ENCODE results near the gene DGKI.

The DGKI gene

DNA sequence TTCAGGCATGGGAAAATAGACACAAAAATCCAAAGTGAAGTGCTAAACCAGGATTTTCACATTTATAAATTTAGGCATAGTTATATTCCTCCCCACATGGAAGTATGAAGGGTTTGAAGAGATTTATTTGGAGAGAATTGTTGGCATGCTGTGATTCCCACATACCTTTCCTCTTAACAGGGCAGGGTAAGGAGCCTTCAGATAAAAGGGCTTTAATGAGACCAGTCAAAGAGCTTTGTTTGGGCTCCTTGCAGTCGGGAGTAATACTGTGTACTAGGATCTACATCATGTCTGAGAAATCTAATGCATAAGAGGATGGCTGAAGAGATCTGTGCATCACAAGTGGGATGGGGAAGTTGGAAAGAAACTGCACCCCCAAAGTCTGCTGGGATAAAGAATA is 362.4 kb downstream of the DGKI start:
- Mint-ChIP-seq H3K9me3 (peaks cover 2% of the 10 kb centered on the region), H3K4me3 (no peak overlapping the region), H3K4me1 (no peaks in the 10 kb centered on the region), H3K27ac (no peak overlapping the region), H3K27me3 (no peaks in the 10 kb centered on the region), H3K36me3 (no peaks in the 10 kb centered on the region)
- DNase-seq = no peak
- CTCF ChIA-PET = no interaction called here

DNA sequence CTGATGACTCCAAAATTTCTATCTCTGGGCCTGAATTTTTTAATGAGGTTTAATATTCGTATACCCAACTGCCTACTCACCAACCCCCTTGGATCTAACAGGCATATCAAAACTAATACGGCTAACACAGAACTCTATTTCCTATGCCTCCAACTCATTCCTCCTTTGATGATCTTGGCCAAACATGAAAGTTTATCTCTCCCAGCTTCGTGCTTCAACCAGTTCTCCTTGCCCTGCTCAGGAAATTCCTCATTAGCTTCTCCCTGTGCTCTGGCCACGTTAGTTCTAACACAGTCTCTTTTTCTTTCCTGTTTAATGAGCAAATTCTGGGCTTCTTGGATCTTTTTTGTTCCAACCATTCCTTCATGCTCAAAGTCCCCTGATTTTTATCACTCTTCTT is 364.3 kb downstream of the DGKI start:
- no peaks in the 10 kb centered on the region for H3K27me3 Mint-ChIP-seq
- CTCF ChIA-PET = no interaction called here
- H3K27ac Mint-ChIP-seq = no peak overlapping the region
- DNase-seq = no peak
- peaks cover 2% of the 10 kb centered on the region for H3K9me3 Mint-ChIP-seq
- H3K4me3 Mint-ChIP-seq = no peak overlapping the region
- H3K4me1 Mint-ChIP-seq = no peaks in the 10 kb centered on the region
- H3K36me3 Mint-ChIP-seq = no peaks in the 10 kb centered on the region

DNA sequence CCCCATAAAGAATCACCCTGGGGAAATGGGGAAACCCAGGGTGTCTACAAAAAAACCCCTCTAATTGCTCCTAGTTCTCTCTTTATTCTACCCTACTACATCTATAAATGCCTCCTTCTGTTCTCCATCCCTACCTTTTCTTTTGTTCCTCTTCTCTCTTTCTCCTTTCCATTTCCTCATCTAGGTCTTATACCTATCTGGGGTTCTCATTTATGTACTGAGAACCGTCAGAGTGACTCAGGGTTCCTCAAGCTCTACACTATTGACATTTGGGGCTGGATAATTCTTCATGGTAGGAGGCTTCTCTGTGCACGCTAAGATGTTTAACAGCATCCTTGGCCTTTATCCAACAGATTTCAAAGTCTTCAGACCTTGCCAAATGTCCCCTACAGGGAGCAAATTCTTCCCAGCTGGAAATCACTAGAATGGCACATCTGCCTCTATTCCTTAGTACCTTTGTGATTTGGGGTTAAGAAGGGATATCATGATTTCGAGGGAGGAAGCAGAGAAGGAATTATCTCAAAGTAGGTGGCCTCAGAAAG is 365.9 kb downstream of the DGKI start:
- Mint-ChIP-seq H3K4me3 (no peak overlapping the region), H3K27me3 (no peaks in the 10 kb centered on the region), H3K27ac (no peak overlapping the region), H3K4me1 (no peaks in the 10 kb centered on the region), H3K9me3 (peaks cover 2% of the 10 kb centered on the region), H3K36me3 (no peaks in the 10 kb centered on the region)
- CTCF ChIA-PET = no interaction called here
- no peak for DNase-seq

DNA sequence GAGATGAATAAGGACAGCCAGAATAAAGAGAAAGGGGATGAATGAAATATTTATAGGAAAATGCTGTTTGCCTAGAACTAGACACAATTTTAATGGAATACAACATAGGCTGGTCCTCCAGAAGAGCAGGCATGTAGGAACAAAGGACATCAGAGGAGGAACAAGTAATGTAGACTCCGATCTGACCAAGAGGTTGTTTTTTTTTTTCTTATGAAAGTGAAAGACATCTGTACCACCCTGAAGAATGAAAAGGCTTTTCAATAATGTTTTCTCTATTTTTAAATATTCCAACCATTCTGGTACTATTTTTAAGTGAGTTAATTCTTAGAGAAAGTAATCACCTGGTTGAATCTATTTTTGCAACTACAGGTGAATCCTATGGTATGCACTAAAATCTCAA is 366.4 kb downstream of the DGKI start:
- no peak for DNase-seq
- Mint-ChIP-seq H3K27ac (no peak overlapping the region), H3K27me3 (no peaks in the 10 kb centered on the region), H3K36me3 (no peaks in the 10 kb centered on the region), H3K9me3 (peaks cover 2% of the 10 kb centered on the region), H3K4me1 (no peaks in the 10 kb centered on the region), H3K4me3 (no peak overlapping the region)
- CTCF ChIA-PET = no interaction called here

DNA sequence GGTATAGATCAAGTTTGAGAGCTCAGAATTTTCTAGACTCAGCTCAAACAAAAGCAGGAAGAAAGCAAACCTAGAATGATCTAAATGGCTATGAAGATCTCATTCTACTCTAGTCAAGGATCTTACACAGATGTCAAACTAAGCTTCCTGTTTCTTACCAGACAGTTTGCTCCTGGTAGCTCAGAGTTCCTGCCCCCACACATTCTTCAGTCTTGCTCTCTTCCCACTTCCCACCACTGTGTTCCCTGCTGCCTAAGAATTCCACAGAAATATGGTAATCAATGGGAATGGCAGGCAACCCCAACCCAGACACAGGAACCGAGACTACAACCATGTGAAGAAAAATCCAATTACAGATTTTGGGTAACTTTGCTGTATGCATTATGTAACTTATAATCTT is 369.8 kb downstream of the DGKI start:
- H3K9me3 Mint-ChIP-seq = no peaks in the 10 kb centered on the region
- no peaks in the 10 kb centered on the region for H3K4me1 Mint-ChIP-seq
- CTCF ChIA-PET = no interaction called here
- no peak for DNase-seq
- no peak overlapping the region for H3K4me3 Mint-ChIP-seq
- no peak overlapping the region for H3K27ac Mint-ChIP-seq
- H3K36me3 Mint-ChIP-seq = no peaks in the 10 kb centered on the region
- no peaks in the 10 kb centered on the region for H3K27me3 Mint-ChIP-seq

DNA sequence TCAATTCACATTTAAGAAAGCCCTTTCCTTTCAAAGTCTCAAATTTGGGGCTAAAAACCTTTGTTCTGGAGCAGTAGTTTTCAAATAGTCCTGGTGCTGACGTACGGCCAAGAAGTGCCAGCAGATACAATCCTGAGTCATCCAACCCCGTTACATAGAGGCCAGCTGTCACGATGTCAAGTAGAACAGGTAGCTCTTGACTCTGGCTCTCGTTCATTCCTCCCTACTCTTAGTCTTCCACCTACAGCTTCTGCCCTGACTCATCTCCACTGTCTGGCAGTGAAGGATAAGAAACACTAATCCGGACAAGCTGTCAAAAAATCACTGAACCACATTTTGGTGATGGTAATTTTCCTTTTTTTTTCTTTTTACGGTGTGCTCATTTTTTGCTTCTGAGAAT is 370.8 kb downstream of the DGKI start:
- Mint-ChIP-seq H3K9me3 (no peaks in the 10 kb centered on the region), H3K36me3 (no peaks in the 10 kb centered on the region), H3K4me3 (no peak overlapping the region), H3K27me3 (no peaks in the 10 kb centered on the region), H3K4me1 (no peaks in the 10 kb centered on the region), H3K27ac (no peak overlapping the region)
- CTCF ChIA-PET = no interaction called here
- no peak for DNase-seq

DNA sequence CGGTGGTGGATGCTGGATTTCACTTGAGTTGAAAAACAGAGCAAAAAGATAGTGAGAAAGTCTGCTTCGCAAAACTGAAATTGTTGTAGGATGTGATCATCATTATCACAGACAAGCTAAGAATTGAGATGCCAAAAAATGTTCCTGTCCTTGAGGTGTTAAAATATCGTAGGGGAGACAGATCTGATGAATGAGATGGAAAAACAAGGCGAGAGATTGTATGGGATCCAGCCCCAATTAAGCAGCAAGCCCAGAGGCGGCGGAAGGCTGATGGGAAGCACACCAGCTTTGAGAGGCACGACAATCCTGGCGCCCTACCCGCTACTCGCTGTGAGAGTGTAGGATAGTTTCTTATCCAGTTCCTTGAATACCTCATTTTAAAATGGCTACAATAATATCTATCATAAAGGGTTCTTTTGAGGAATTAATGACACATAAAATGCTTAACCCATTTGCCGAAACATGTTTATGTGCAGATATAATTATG is 372.2 kb downstream of the DGKI start:
- no peaks in the 10 kb centered on the region for H3K27me3 Mint-ChIP-seq

DNA sequence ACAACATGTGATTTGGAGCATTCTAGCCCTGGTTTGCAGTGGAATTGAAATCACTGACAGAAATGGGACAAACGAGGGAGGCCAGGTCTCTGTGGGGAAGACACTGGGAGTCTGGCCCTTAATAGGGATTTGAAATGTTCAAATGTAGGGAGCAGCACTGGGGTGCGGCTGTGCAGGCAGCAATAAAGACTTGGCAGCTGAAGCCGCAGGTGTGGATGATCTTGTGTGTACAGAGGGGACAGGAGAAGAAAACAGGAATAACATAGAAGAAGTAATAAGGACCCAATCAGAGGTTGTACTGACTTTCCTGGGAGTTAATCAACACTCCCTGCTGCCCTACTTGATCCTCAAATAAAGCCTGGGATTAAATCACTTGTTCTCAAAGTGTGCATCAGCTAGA is 375.6 kb downstream of the DGKI start:
- CTCF ChIA-PET = no interaction called here
- Mint-ChIP-seq H3K4me3 (no peak overlapping the region), H3K27me3 (no peaks in the 10 kb centered on the region), H3K27ac (no peak overlapping the region), H3K9me3 (no peaks in the 10 kb centered on the region), H3K4me1 (no peaks in the 10 kb centered on the region), H3K36me3 (no peaks in the 10 kb centered on the region)
- no peak for DNase-seq

More for the DNA sequence above, 372.2 kb downstream of the DGKI start:
- CTCF ChIA-PET = interaction anchor here (0.6 kb wide), 1 partner anchor 139 kb away, joined by 3 read pairs; no protein-coding TSS in a partner anchor
- no peak for DNase-seq
- Mint-ChIP-seq H3K9me3 (no peaks in the 10 kb centered on the region), H3K4me3 (no peak overlapping the region), H3K4me1 (no peaks in the 10 kb centered on the region), H3K27ac (no peak overlapping the region), H3K36me3 (no peaks in the 10 kb centered on the region)

DNA sequence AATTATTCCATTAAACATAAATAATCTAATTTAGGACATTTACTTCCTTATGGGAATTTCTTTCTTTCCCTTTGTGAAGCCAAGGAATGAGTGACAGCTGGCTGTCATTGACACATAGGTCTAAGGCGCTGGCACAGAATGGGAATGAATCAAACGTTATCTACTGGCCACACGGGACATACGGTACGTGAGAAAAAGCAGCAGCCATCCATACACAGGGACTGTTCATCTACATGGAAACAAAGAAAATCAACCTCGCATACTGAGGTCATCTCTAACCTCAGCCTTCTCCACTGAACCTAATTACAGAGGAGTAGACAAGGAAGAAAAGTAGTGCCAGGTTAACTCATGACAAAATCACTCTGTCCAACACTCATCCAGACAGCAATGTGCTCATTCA is 376.9 kb downstream of the DGKI start:
- H3K27me3 Mint-ChIP-seq = no peaks in the 10 kb centered on the region
- no peak overlapping the region for H3K4me3 Mint-ChIP-seq

DNA sequence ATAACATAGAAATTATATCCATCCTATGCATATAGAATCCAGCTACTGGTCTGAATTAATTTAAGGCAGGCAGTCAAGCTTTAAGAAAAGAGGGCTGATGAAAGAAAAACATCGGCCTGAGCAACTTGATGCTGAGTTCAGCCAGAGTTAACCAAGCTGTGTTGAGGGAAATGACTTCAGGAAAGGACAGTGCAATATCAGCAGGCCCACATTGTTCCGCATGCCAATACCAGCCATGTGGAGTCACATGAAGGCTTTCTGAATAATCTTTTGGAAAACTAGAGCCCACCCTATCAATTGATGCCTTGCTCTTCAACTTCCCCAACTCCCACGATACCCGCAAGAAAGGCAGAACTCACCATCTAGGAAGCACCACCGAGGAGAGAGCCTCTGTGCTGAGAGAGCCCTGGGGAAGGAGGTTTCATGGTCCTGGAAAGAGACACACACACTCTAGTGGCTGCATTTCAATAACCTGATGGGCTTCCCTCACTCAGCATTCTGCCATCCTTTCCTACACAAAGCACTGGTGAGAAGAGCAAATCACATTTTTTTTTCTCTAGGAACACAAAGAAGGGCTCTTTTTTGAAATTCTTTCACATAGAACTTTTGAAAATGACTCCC is 377.5 kb downstream of the DGKI start:
- no peak overlapping the region for H3K27ac Mint-ChIP-seq
- CTCF ChIA-PET = no interaction called here
- no peaks in the 10 kb centered on the region for H3K36me3 Mint-ChIP-seq
- no peak overlapping the region for H3K4me3 Mint-ChIP-seq
- H3K27me3 Mint-ChIP-seq = no peaks in the 10 kb centered on the region
- DNase-seq = no peak
- H3K4me1 Mint-ChIP-seq = no peaks in the 10 kb centered on the region
- H3K9me3 Mint-ChIP-seq = no peaks in the 10 kb centered on the region

More for the DNA sequence above, 376.9 kb downstream of the DGKI start:
- CTCF ChIA-PET = no interaction called here
- Mint-ChIP-seq H3K4me1 (no peaks in the 10 kb centered on the region), H3K27ac (no peak overlapping the region), H3K9me3 (no peaks in the 10 kb centered on the region), H3K36me3 (no peaks in the 10 kb centered on the region)
- DNase-seq = no peak

DNA sequence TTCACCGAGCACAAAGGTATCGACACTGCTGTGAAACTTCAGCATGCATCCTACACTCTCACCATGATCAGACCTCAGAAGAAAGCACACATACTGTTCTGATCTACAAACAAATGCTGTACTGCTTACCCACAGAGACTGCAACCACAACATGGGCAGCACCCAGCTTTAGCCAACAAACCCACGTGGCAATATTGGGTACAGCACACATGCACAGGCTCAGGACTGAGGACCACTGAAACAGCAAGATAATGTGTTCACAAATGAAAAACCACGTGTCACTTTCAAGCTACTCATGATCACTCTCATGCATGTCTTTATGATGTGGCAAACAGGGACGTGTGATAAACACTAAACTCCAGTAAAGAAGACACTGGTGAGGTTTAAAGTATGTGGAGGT is 383.9 kb downstream of the DGKI start:
- CTCF ChIA-PET = no interaction called here
- H3K27me3 Mint-ChIP-seq = no peaks in the 10 kb centered on the region
- no peak for DNase-seq
- no peak overlapping the region for H3K4me3 Mint-ChIP-seq
- no peak overlapping the region for H3K27ac Mint-ChIP-seq
- no peaks in the 10 kb centered on the region for H3K4me1 Mint-ChIP-seq
- no peaks in the 10 kb centered on the region for H3K9me3 Mint-ChIP-seq
- no peaks in the 10 kb centered on the region for H3K36me3 Mint-ChIP-seq

DNA sequence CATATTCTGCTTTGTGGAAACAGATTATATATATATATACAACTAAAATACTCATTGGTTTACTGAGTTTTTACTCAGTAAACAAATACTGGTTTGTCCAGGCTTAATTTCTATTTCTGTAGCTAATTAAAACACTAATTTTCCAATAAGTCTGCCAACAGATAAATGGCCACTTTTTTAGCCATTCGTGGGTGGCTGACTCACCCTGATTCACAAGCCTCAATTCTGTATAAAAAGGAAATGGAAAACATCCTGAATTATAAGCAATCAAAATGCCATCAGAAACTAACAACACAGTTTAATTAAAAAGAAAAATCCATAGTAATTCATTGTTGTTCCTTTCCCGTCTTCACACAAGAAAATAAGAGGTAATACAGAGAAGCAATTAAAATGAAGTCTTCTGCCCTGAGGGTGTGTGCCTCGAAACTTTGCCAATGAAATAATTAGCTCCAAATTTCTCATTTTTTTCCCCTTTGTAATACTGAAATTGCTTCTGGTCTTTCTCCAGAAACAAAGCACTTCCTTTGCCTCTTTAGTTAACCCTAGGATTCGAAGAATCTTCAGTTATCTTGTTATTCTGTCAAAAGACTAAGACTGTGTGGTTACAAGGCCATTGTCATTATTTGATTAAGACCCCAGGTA is 384.6 kb downstream of the DGKI start:
- Mint-ChIP-seq H3K27me3 (no peaks in the 10 kb centered on the region), H3K27ac (no peak overlapping the region), H3K4me1 (no peaks in the 10 kb centered on the region), H3K9me3 (no peaks in the 10 kb centered on the region), H3K4me3 (no peak overlapping the region), H3K36me3 (no peaks in the 10 kb centered on the region)
- CTCF ChIA-PET = interaction anchor here (0.7 kb wide), 1 partner anchor 1952 kb away, joined by 3 read pairs; no protein-coding TSS in a partner anchor
- no peak for DNase-seq

DNA sequence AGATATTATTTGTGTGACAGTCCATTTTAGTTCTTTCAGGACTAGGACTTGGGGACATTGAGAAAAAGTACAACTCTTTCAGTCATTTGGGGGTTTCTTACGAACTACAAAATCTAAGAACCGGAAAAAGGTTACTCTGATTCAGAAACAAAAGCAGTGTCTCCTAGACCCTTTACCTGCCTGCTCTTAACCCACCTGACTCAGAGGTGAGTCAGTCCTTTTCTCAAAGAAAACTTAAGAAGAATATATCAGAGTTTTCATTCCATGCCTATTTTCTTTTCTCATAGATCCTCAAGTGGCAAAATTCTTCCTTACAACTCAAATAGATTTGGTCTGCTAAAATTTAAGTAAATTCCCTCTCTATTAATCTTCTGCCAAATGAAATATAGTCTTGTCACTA is 388.4 kb downstream of the DGKI start:
- no peaks in the 10 kb centered on the region for H3K9me3 Mint-ChIP-seq
- CTCF ChIA-PET = no interaction called here
- H3K27ac Mint-ChIP-seq = no peak overlapping the region
- H3K4me3 Mint-ChIP-seq = no peak overlapping the region
- H3K4me1 Mint-ChIP-seq = no peaks in the 10 kb centered on the region
- no peaks in the 10 kb centered on the region for H3K36me3 Mint-ChIP-seq
- no peaks in the 10 kb centered on the region for H3K27me3 Mint-ChIP-seq
- DNase-seq = no peak

DNA sequence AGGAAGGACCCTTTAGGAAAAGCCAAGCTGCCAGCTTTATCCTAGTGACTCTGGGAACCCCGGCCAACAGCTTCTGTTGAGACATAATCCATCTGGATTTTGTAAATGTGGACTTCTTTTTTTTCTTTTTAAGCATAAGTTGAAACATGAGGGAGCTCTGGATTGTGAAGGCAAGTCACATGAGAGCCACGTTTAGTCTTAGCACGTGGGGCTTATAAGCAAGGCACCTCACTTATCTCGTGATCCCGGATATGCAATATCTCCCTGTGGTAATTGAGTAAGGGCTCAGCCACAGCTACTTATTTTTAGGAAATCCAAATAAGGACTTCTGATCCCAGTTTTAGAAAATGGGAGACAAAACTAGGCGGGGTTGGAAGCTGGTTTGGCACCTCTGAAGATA is 392.0 kb downstream of the DGKI start:
- Mint-ChIP-seq H3K36me3 (no peaks in the 10 kb centered on the region), H3K4me3 (no peak overlapping the region), H3K4me1 (no peaks in the 10 kb centered on the region), H3K9me3 (no peaks in the 10 kb centered on the region), H3K27ac (no peak overlapping the region), H3K27me3 (no peaks in the 10 kb centered on the region)
- no peak for DNase-seq
- CTCF ChIA-PET = interaction anchor here (0.7 to 1.5 kb wide), 4 partner anchors 13 to 931 kb away, joined by 3 to 6 read pairs (median 3); no protein-coding TSS in a partner anchor

DNA sequence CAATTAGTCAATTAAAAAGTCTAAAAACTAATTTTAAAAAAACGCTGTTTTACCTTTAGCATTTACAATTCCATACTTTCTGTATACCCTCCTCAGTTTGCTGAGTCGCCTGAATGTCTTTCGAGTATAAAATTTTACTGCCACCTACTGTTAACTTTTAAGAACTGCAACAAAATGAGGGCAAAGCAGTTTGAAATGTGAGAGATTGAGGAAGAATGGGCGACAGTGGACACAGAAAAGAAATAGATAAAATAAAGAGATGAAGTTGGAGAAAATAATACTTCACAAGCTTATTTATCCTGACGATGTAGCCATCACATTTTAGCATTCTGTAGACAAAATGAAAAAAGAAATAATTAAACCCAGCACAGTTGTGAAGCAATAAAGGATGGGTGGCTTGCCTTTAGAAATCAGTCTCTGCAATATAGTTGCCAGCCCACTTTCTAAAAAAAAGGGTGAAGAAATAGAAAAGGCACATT is 392.5 kb downstream of the DGKI start:
- Mint-ChIP-seq H3K4me1 (no peaks in the 10 kb centered on the region), H3K4me3 (no peak overlapping the region), H3K36me3 (no peaks in the 10 kb centered on the region), H3K27ac (no peak overlapping the region), H3K27me3 (no peaks in the 10 kb centered on the region), H3K9me3 (no peaks in the 10 kb centered on the region)
- CTCF ChIA-PET = interaction anchor here (0.7 to 1.5 kb wide), 2 partner anchors 13 to 931 kb away, joined by 3 to 6 read pairs; no protein-coding TSS in a partner anchor
- no peak for DNase-seq
